GM18868 (cell line): ENCODE data around the gene CD300LF.

Experiments
- ATAC-seq: cut with Tn5 transposase; IDR thresholded peaks from one replicate; pipeline ENCODE4 v1.9.1; 2021; ENCODE audit warnings: mild to moderate bottlenecking, moderate library complexity; ENCODE audit not compliant: unreplicated experiment

The CD300LF gene

GRCh38 chr17:74730491-74731346, 18.0 kb upstream of the CD300LF start:
- no peak for ATAC-seq

GRCh38 chr17:74729866-74730265, 17.1 kb upstream of the CD300LF start:
- no peak for ATAC-seq

- ATAC-seq: no peak
Measured at GRCh38 chr17:74729368-74729767, 16.6 kb upstream of the CD300LF start.

- no peak for ATAC-seq
Measured at GRCh38 chr17:74728702-74729075, 16.0 kb upstream of the CD300LF start.

- no peak for ATAC-seq
Measured at GRCh38 chr17:74728033-74728701, 15.4 kb upstream of the CD300LF start.

GRCh38 chr17:74725111-74725510, 12.4 kb upstream of the CD300LF start:
- ATAC-seq: no peak

GRCh38 chr17:74723891-74724290, 11.2 kb upstream of the CD300LF start:
- ATAC-seq: no peak

GRCh38 chr17:74722782-74723181, 10.1 kb upstream of the CD300LF start:
- no peak for ATAC-seq

GRCh38 chr17:74720506-74720905, 7.8 kb upstream of the CD300LF start:
- ATAC-seq: no peak

GRCh38 chr17:74715144-74715543, 2.4 kb upstream of the CD300LF start:
- ATAC-seq: no peak

GRCh38 chr17:74713171-74713755, 540 bp upstream of the CD300LF start:
- ATAC-seq: no peak

- no peak for ATAC-seq
Measured at GRCh38 chr17:74712301-74712700, 422 bp downstream of the CD300LF start.

- ATAC-seq: no peak
Measured at GRCh38 chr17:74711058-74711824, 1.5 kb downstream of the CD300LF start.

GRCh38 chr17:74704544-74704943, 8.2 kb downstream of the CD300LF start:
- ATAC-seq: no peak

GRCh38 chr17:74703311-74703710, 9.4 kb downstream of the CD300LF start:
- no peak for ATAC-seq

GRCh38 chr17:74702116-74702871, 10.4 kb downstream of the CD300LF start:
- ATAC-seq: no peak

GRCh38 chr17:74699236-74699635, 13.5 kb downstream of the CD300LF start:
- no peak for ATAC-seq

GRCh38 chr17:74698069-74698468, 14.7 kb downstream of the CD300LF start:
- no peak for ATAC-seq

GRCh38 chr17:74697515-74697914, 15.2 kb downstream of the CD300LF start:
- no peak for ATAC-seq

GRCh38 chr17:74695629-74696028, 17.1 kb downstream of the CD300LF start:
- no peak for ATAC-seq

- ATAC-seq: no peak
Measured at GRCh38 chr17:74694081-74694480, 18.6 kb downstream of the CD300LF start.
